CD4-positive, alpha-beta T cell treated with Interleukin-17A for 1 hour (primary cell): ENCODE data around the gene TSPAN2.

Experiments used
- DNase-seq: peaks from one replicate; pipeline ENCODE4 v3.0.0-alpha.2; 2020

The TSPAN2 gene

GRCh38 chr1:115089420-115090185 is at the start of gene TSPAN2:
Gene TSPAN2, minus strand, starts transcription at chr1:115089503. Its CDS starts 71 bp downstream, at chr1:115089432.
- DNase-seq, result peak; percentile 73

DNA sequence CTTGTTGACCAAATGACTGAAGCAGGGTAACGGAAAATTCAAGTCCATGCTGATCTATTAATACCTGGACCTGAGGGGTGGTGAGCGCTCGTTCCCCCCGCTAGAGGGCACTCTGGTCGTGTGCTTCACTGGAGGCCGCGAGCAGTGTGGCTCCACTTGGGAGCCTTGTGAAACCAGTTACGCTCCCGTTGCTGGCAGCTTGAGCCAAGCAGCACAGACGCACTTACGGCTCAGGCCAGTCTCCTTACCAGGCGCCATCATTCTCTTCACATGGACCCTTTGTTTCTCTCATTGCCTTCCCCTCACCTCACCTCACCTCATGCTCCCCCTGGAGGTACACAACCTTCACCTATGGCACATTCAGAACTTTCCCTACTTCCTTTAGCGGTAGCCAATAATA is 49.7 kb upstream of the TSPAN2 start:
- DNase-seq, result peak; percentile 54

DNA sequence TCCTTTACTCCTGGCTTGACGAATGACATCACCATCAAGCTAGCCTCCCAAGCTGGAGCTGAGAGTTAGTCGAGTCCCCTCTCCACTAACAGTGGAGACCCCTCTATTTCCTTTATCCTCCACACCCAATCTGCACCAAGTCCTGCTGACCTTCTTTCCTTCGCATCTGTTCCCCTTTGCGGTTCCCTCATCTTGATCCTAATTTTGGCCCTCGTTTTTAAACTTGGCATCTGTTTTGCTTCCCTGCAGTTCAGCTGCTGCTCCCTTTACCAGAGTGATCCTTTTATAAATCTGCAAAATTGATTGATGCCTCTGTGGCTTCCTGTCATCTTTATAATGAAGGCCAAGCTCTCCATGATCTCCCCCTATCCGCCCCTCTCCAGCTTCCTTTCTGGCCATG is 49.0 kb upstream of the TSPAN2 start:
- no peak for DNase-seq

DNA sequence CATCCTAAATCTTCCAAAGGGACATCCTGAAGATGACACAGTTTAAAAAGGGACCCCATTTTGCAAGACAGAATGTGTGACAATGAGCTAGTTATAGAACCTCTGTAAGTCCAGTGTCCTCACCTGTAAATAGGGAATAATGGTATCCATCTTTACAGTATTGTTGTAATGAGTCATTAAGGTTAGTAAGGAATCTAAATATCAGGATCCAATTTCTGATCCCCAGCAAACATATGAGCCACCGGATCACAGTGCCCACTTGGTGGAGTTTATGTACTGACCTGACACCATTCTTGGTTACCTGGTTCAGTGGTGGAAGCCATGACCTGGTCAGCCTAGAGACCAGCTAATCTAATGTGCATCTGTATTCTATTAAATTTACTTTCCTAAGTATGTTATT is 47.9 kb upstream of the TSPAN2 start:
- no peak for DNase-seq

GRCh38 chr1:115136706-115137105 is 47.4 kb upstream of the TSPAN2 start:
- DNase-seq, result no peak

- no peak for DNase-seq
Measured at GRCh38 chr1:115136106-115136505, 46.8 kb upstream of the TSPAN2 start.

DNA sequence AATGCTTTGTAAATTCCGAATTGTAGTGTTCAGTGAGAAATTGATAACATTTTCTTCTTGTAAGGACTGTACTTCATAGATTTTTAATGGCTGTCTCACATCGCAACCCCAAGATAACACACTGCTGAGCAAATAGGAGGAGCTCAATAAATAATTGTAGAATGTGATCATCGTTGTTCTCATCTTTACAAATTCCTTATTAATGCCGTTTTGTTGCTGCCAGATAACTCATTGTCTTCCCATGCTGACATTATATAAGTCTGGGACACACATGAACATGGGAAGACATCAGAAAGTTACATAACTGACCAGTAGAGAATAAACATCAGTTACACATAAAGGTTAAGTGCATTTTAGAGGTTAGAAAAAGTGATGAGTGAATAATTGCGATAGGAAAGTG is 46.4 kb upstream of the TSPAN2 start:
- no peak for DNase-seq

GRCh38 chr1:115134850-115135480 is 45.7 kb upstream of the TSPAN2 start:
- no peak for DNase-seq

- no peak for DNase-seq
Measured at GRCh38 chr1:115134231-115134630, 44.9 kb upstream of the TSPAN2 start.

DNA sequence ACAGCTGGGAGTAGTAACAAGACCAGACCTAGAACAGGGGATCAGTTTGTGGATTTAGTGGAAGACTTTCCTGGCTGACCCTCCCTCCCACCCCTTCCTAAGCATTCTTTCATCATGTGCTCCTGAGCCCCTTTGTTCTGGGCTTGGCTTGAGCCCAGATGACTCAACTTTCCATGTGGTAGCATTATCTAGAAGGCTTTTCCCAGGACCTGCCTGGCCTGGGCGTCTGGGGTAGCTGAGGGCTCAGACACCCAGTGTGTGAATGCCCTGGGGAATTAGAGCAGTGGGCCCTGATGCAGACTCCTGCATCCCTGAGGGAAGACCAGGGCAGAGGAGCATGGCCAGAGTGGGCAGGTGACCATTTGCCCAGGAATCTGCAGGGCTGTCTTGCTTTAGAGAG is 44.1 kb upstream of the TSPAN2 start:
- no peak for DNase-seq

- no peak for DNase-seq
Measured at GRCh38 chr1:115130786-115131185, 41.5 kb upstream of the TSPAN2 start.

- no peak for DNase-seq
Measured at GRCh38 chr1:115129071-115129640, 39.9 kb upstream of the TSPAN2 start.

- no peak for DNase-seq
Measured at GRCh38 chr1:115127539-115127938, 38.2 kb upstream of the TSPAN2 start.

GRCh38 chr1:115126516-115126915 is 37.2 kb upstream of the TSPAN2 start:
- no peak for DNase-seq

- DNase-seq, result no peak
Measured at GRCh38 chr1:115123116-115123515, 33.8 kb upstream of the TSPAN2 start.

DNA sequence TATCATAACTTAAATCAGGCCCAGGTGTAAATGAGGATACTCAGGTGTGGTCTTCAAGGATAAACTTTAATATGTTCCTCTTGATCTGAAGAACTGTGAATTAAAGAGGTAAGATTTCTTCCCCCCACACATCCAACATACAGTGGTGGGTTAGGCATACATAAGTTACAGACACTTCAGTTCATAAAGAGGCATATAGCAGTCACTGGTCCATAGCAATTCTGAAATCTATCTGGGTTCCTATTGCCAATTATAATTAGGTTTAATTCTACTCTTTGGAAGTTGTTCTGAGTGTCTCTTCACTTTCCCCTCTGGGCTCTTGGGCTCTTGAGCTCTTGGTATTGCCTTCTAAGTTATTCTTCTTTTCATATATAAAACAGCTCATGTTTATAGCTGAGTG is 32.5 kb upstream of the TSPAN2 start:
- no peak for DNase-seq

- DNase-seq, result no peak
Measured at GRCh38 chr1:115120296-115120695, 31.0 kb upstream of the TSPAN2 start.

DNA sequence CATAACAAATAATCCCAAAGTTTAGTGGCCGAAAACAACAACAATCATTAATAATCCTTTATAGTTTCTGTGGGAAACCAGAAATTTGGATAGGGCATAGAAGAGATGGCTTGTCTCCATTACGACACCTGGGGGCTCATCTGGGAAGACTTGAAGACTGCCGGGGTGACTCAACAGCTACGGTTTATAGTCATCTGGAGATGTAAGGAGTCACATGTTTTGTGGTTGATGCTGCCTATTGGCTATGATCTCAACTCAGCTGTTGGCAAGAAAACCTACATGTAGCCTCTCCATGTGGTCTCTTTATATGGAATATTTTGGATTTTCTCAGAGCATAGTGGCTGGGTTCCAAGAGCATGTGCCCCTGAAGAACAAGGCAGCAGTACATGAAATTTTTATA is 29.3 kb upstream of the TSPAN2 start:
- DNase-seq, result no peak

DNA sequence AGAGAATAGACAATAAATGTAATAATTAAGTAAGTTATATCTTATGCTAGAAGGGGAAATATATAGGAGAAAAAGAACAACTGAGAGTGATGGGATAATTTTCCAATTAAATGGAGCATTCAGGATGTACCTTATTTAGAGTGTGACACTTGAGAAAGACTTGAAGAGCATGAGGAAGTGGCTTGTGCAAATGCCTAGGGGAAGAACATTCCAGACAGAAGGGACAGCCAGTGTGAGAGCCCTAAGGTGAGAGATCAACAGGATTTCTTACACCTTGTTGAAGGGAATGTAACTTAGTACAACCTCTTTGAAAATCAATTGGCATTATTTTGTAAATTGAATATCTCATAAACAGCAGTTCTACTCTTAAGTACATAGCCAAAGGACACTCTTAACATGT is 28.8 kb upstream of the TSPAN2 start:
- DNase-seq, result no peak

DNA sequence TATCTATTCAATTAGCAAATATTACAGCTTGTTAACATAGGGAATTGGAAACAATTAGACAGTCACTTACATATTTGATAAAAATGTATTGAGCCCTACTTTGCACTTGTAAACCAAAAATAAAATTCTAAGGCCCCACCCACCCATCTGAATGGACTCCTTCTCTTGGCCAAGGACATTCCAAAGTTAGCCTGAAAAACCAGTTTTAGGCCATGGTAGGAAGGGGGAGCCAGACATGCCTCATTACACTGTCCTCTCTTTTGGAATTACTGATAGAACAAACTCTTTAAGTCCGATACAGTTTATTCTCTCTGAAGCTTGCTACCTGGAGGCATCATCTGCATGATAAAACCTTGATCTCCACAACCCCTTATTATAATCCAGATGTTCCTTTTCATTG is 28.0 kb upstream of the TSPAN2 start:
- DNase-seq, result no peak

DNA sequence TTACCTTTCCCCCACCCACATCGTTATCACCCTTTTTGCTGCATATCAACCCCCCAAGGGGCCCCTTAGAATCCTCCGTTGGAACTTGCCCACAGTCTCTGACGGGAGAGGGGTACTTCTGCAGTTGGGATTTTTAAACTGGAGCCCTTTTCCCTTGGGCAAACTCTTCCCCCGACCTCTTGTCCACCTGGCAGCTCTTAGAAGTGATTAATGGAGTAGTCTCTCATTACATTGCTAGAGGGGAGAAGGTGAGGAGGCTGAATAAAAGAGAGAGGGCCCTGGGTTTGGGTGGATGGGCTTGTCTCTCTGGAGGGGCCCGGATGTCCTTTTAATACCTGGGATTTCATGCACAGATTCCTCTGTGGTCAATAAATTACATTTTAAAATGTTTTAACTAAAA is 27.2 kb upstream of the TSPAN2 start:
- DNase-seq, result no peak

DNA sequence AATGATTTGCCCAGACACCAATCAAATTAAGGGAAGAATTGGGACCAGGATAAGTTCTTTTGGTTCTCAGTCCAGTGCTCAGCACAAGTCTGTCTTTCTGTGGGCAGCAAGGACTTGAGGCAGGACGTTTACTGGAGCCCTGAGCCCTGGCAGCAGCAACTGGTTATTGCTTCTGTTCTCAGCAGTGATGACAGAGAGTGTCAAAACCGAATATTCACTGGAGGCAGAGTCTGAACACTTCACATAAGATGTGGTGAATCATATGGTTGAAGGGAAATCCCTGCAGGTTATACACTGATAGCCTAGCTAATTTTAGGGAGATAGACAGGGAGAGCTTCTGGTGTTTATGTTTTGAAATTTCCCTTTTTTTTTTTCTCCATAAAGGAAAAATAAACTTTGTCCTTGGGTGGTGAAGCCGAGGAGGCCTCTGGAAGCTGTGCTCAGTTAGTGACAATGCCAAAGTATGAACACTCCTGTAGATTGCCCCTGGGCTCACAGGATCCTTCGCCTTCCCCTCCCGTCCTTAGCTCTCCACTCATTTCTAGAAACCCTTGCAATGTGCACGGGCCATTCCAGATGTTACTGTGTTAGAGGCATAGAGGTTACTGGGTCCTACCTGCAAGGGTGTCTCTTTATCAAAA is 26.3 kb upstream of the TSPAN2 start:
- DNase-seq, result no peak

DNA sequence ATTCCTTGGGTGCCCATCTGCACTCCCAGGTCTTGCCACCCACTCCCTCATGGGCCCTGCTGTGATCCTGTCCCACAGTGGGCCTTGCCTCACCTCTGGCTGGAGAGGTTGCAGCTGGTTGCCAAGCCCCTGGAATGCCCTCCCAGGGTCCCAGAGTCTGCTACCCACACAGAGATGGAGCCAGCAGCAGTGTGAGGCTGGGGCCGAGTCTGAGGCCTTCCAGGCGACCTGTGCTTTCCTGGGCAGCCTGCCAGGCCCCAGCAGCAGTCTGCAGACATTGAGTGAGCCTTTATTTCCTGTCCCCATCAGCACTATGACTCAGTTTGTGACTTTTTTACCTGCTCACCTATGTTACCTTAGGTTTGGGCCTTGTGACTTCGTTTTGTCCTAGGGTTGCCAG is 25.0 kb upstream of the TSPAN2 start:
- DNase-seq, result no peak

GRCh38 chr1:115113766-115114165 is 24.5 kb upstream of the TSPAN2 start:
- DNase-seq, result no peak
